ENCODE measurements around the gene ARMC6. TPM values are rescaled to one million over a fixed set of nuclear protein-coding genes. Genes with fewer than 3 reads are reported as not detected.

Gene ARMC6
- total and polyA plus RNA-seq, 2 donors (not counting 3 experiments of a cell fraction or from before 2014, with no cell fraction given): 33.9 to 44.7 TPM

DNA sequence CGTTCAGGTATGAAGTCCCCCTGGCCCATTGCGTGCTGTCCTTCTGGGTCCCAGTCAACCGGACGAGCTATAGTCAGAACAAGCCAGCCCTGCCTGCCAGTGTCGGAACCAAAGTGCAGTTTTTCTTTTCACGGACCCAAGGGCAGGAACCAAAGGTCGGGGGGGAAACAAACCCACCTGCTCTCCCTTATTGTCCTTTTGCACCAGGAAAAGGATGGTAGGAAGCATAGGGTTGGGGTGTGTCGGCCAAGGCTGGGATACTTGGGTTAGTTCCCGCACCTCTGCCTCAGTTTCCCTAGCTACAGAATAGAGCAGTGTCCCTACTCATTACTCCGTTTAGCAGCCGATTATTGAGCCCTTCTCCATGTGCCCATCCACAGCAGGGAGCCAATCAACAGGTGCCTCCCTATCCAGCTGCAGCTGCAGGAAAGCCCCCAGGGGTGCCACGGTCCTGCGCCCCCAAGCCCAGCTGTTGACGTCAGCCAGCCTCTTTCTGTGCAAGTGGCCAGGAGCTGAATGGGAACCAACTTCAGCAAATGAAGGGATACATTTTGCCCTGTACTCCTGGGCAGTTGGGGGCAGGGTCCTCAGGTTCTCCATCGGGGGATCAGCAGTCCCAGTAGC is 21.0 kb downstream of the ARMC6 start:
- Histone ChIP-seq H3K27ac (ENCODE audit: insufficient read depth, low read depth, low read length) (no peak overlapping the region), H2AFZ (ENCODE audit: low read depth, low read length) (no peak overlapping the region), H3K4me3 (replicated peaks in 1 of 3; ENCODE audit: insufficient read depth in 1 of 3, low read depth in 1 of 3, low read length in 3 of 3) (no peak overlapping the region), H3K9me1 (replicated peaks; ENCODE audit: control insufficient read depth, extremely low read depth, insufficient read depth, low read length) (no peaks in the 10 kb centered on the region), H4K20me1 (replicated peaks; ENCODE audit: control insufficient read depth, extremely low read depth, insufficient read depth, low read length) (no peaks in the 10 kb centered on the region), H3K9me3 (replicated peaks; ENCODE audit: control insufficient read depth, insufficient read depth, low read length) (no peaks in the 10 kb centered on the region), H3K4me1 (ENCODE audit: control insufficient read depth, extremely low read depth, insufficient read depth, low read length) (no peaks in the 10 kb centered on the region), H3K9ac (replicated peaks; ENCODE audit: extremely low read depth, insufficient read depth, low read length) (no peak overlapping the region), H3K79me2 (ENCODE audit: control insufficient read depth, insufficient read depth, low read length) (no peaks in the 10 kb centered on the region), H3K36me3 (ENCODE audit: control insufficient read depth in 2 of 2, extremely low read depth in 1 of 2, insufficient read depth in 2 of 2, low read length in 2 of 2) (peaks cover 9 to 39% of the 10 kb centered on the region in 2 experiments), H3K27me3 (ENCODE audit: control insufficient read depth in 2 of 2, insufficient read depth in 2 of 2, low read length in 2 of 2) (no peaks in the 10 kb centered on the region), H3K4me2 (ENCODE audit: insufficient read depth, low read length) (no peak overlapping the region)
- ChIA-PET CTCF (interaction anchor here (1.0 to 1.6 kb wide), 7 partner anchors 9 to 120 kb away, joined by 3 to 12 read pairs (median 9); no protein-coding TSS in a partner anchor), POLR2A (no interaction called here)
- FAIRE-seq (no peak), DNase-seq (ENCODE audit: low read depth, low spot score) (no peak)
- no TSS peak for BruUV-seq (replicated peaks)
- dilution Hi-C loops (cut with MboI; ENCODE audit: extremely low pct_ligation_motif_present, low sequenced_read_pairs): no loop called here
- intact Hi-C loops (cut with micrococcal nuclease): loop anchor here (1.0 kb wide), 1 partner anchor 85 kb away; no protein-coding TSS in a partner anchor
- TF ChIP-seq EZH2 (IDR thresholded peaks at IDR 0.05; ENCODE audit: borderline replicate concordance, low read depth, low read length, severe bottlenecking) (no peak), POLR2AphosphoS5 (IDR thresholded peaks at IDR 0.05; ENCODE audit: insufficient read depth, low read depth, low read length) (no peak), JUN (IDR thresholded peaks at IDR 0.05; ENCODE audit: borderline replicate concordance, insufficient read depth, insufficient read length, low read depth) (no peak), MYC (IDR thresholded peaks at IDR 0.05; ENCODE audit: low read depth, low read length) (no peak), GATA2 (IDR thresholded peaks at IDR 0.05; ENCODE audit: insufficient read depth, insufficient read length, low read depth, low read length) (no peak), POLR2A (IDR thresholded peaks at IDR 0.05; ENCODE audit: low read depth, low read length) (no peak), FOS (IDR thresholded peaks at IDR 0.05; ENCODE audit: borderline replicate concordance, insufficient read depth, low read length) (no peak)
- TF ChIP-seq, protein P1, sequence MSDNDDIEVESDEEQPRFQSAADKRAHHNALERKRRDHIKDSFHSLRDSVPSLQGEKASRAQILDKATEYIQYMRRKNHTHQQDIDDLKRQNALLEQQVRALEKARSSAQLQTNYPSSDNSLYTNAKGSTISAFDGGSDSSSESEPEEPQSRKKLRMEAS (IDR thresholded peaks at IDR 0.05; ENCODE audit: insufficient read depth, insufficient read length): no peak
- TF ChIP-seq, protein P2, sequence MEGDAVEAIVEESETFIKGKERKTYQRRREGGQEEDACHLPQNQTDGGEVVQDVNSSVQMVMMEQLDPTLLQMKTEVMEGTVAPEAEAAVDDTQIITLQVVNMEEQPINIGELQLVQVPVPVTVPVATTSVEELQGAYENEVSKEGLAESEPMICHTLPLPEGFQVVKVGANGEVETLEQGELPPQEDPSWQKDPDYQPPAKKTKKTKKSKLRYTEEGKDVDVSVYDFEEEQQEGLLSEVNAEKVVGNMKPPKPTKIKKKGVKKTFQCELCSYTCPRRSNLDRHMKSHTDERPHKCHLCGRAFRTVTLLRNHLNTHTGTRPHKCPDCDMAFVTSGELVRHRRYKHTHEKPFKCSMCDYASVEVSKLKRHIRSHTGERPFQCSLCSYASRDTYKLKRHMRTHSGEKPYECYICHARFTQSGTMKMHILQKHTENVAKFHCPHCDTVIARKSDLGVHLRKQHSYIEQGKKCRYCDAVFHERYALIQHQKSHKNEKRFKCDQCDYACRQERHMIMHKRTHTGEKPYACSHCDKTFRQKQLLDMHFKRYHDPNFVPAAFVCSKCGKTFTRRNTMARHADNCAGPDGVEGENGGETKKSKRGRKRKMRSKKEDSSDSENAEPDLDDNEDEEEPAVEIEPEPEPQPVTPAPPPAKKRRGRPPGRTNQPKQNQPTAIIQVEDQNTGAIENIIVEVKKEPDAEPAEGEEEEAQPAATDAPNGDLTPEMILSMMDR (IDR thresholded peaks at IDR 0.05; ENCODE audit: extremely low read depth in 1 of 2, insufficient read depth in 1 of 2, low read depth in 1 of 2, low read length in 2 of 2): no peak

Data from endothelial cell of umbilical vein (primary cell).